K562 (cell line): ENCODE data around the gene ALKBH4. TPM values are rescaled to one million over a fixed set of nuclear protein-coding genes. Genes with fewer than 3 reads are reported as not detected.
A peak's percentile ranks its signal among the peaks of the same experiment; 100 is the strongest.

Source experiments
- ADNP ChIP-seq: fragments of 200-800 bp; sonication (Bioruptor generic); IDR thresholded peaks from 2 replicates; pipeline ENCODE4 v1.6.1; 2016; ENCODE audit warnings: missing genetic modification characterization, missing compliant biosample characterization
- ILF3 ChIP-seq: fragments of 450-650 bp; IDR thresholded peaks from 2 replicates; pipeline ENCODE4 v1.6.1; 2018; ENCODE audit warnings: antibody characterized with exemption, mild to moderate bottlenecking, moderate library complexity, borderline replicate concordance
- MTA3 ChIP-seq: fragments of 450-650 bp; formaldehyde crosslinking; IDR thresholded peaks from 2 replicates; pipeline ENCODE4 v1.6.1; 2017; ENCODE audit warnings: mild to moderate bottlenecking, borderline replicate concordance
- NBN ChIP-seq: fragments of 450-650 bp; IDR thresholded peaks from 2 replicates; pipeline ENCODE4 v1.6.1; 2016; ENCODE audit warnings: low read depth, mild to moderate bottlenecking
- NFIX ChIP-seq: fragments of 250-450 bp; sonication (Bioruptor Pico); IDR thresholded peaks from 2 replicates; pipeline ENCODE4 v1.4.0; 2020; ENCODE audit warnings: low read depth, mild to moderate bottlenecking, moderate library complexity
- RBM14 ChIP-seq: fragments of 200-400 bp; formaldehyde crosslinking; IDR thresholded peaks from 2 replicates; pipeline ENCODE4 v1.6.1; 2018; ENCODE audit warnings: low read depth, mild to moderate bottlenecking, low read length, moderate library complexity, borderline replicate concordance; ENCODE audit not compliant: insufficient read depth
- RCOR1 ChIP-seq, 2 experiments: IDR thresholded peaks; 2 replicates each; pipeline ENCODE4 v1.6.1; 2012; ENCODE audit warnings: low read depth in 2 of 2, low read length in 2 of 2, borderline replicate concordance in 1 of 2, improper control_type of control experiment in 1 of 2
- SAP30 ChIP-seq: fragments of 200-600 bp; sonication (generic); IDR thresholded peaks from 2 replicates; pipeline ENCODE4 v1.6.1; 2012; ENCODE audit warnings: borderline replicate concordance, low read depth, mild to moderate bottlenecking, moderate library complexity, low read length, control low read depth, inconsistent platforms; ENCODE audit not compliant: insufficient read depth, poor library complexity, severe bottlenecking
- SMAD3 ChIP-seq: fragments of 450-650 bp; formaldehyde crosslinking; conservative IDR thresholded peaks from 2 replicates; pipeline ENCODE4 v1.4.0; 2020; ENCODE audit warnings: mild to moderate bottlenecking
- SOX6 ChIP-seq: fragments of 450-650 bp; IDR thresholded peaks from 2 replicates; pipeline ENCODE4 v1.6.1; 2014; ENCODE audit warnings: mild to moderate bottlenecking
- TGIF2 ChIP-seq: sonication (generic); formaldehyde crosslinking; IDR thresholded peaks from 2 replicates; pipeline ENCODE4 v1.8.1; 2022; ENCODE audit warnings: mild to moderate bottlenecking, missing genetic modification reagents, moderate library complexity
- ZFPM2 ChIP-seq: fragments of 250-450 bp; sonication (Bioruptor Pico); IDR thresholded peaks from 2 replicates; pipeline ENCODE4 v1.5.1; 2022; ENCODE audit warnings: mild to moderate bottlenecking
- ZNF561 ChIP-seq: fragments of 450-650 bp; formaldehyde crosslinking; conservative IDR thresholded peaks from 2 replicates; pipeline ENCODE4 v1.4.0; 2020; ENCODE audit warnings: mild to moderate bottlenecking, moderate library complexity
- ZNF668 ChIP-seq: fragments of 250-450 bp; sonication (Bioruptor Pico); IDR thresholded peaks from 2 replicates; pipeline ENCODE4 v1.8.0; 2022; ENCODE audit warnings: mild to moderate bottlenecking, inconsistent platforms
- ZNF76 ChIP-seq: fragments of 250-450 bp; sonication (Bioruptor Pico); IDR thresholded peaks from 2 replicates; pipeline ENCODE4 v1.4.0; 2020; ENCODE audit warnings: mild to moderate bottlenecking, moderate library complexity, borderline replicate concordance
- polyA plus RNA-seq, 8 experiments: library from polyadenylated mRNA; depleted of rRNA in 4 of 8; stranded (reverse) in 5 of 8; unstranded in 3 of 8; fragments of >200 nt; fragmentation: Nextera tagmentation in 2 of 8; fragmentation: Illumina TruSeq in 1 of 8; extraction: Ambion mirVana in 2 of 8; extraction: Trizol in 1 of 8; gene quantifications; 2 replicates each; pipeline versions ENCODE4 v1.2.1 to v1.2.3, GENCODE V29; 2011 to 2014; ENCODE audit warnings: inconsistent platforms in 1 of 8, missing spikeins in 1 of 8
- total RNA-seq, 7 experiments: library from RNA; depleted of rRNA in 6 of 7; stranded (reverse); fragments of >200 nt in 6 of 7; fragmentation: Illumina TruSeq in 2 of 7; extraction: Trizol in 2 of 7; gene quantifications; 2 replicates each; pipeline versions ENCODE4 v1.2.1 to v1.2.3, GENCODE V29; 2011 to 2021; ENCODE audit warnings: low replicate concordance in 1 of 7
- TF ChIP-seq, protein P1 (sequence below): fragments of 250-450 bp; sonication (Bioruptor Pico); IDR thresholded peaks from 2 replicates; pipeline ENCODE4 v1.4.0; 2020; ENCODE audit warnings: mild to moderate bottlenecking, moderate library complexity
- TF ChIP-seq, protein P2 (sequence below): fragments of 200-800 bp; sonication (Bioruptor generic); IDR thresholded peaks from 2 replicates; pipeline ENCODE4 v1.6.1; 2017; ENCODE audit warnings: missing genetic modification characterization, missing compliant biosample characterization
- TF ChIP-seq, protein P3 (sequence below): sonication (generic); formaldehyde crosslinking; IDR thresholded peaks from 2 replicates; pipeline ENCODE4 v1.8.0; 2022; ENCODE audit warnings: missing genetic modification reagents, mild to moderate bottlenecking, moderate library complexity, borderline replicate concordance

ALKBH4 gene
- total and polyA plus RNA-seq, 9 of the 15 experiments (the other 6 are each of a cell fraction or from before 2014, with no cell fraction given): 4.6 to 21.4 (median 11.8) TPM

DNA sequence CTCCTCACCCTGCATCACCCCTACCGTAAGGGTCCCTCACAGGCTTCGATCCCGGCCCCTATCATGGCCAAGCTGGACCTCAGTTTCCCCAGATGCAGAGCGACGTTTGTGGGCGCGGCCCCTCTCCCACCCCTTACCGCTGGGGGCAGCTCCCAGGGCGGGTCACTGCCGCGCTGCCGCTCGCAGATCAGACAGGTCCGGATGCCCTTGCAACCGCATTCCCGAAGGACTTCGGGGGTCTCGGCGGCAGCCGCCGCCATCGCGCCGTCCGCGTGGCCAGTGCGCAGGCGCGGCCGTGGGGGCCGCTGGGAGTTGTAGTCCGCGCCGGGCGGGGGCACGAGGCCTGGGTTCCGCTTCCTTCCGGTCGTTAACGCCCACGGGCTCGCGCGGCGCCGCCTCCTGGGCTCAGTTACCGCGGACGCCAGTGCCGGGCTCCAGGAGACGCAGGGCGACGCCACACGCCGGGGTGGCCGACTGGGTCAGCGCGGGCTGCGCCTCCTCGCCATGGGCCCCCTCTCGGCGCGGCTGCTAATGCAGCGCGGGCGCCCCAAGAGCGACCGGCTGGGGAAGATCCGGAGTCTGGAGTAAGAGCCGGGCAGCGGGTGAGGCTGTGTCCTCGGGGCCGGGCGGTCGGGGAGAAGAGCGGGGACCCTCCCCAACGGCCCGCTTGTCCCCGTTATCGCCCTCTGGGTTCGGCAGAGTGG, at the start of gene ALKBH4, which contains the start of gene LRWD1 (continued):
- TF ChIP-seq, protein P1, sequence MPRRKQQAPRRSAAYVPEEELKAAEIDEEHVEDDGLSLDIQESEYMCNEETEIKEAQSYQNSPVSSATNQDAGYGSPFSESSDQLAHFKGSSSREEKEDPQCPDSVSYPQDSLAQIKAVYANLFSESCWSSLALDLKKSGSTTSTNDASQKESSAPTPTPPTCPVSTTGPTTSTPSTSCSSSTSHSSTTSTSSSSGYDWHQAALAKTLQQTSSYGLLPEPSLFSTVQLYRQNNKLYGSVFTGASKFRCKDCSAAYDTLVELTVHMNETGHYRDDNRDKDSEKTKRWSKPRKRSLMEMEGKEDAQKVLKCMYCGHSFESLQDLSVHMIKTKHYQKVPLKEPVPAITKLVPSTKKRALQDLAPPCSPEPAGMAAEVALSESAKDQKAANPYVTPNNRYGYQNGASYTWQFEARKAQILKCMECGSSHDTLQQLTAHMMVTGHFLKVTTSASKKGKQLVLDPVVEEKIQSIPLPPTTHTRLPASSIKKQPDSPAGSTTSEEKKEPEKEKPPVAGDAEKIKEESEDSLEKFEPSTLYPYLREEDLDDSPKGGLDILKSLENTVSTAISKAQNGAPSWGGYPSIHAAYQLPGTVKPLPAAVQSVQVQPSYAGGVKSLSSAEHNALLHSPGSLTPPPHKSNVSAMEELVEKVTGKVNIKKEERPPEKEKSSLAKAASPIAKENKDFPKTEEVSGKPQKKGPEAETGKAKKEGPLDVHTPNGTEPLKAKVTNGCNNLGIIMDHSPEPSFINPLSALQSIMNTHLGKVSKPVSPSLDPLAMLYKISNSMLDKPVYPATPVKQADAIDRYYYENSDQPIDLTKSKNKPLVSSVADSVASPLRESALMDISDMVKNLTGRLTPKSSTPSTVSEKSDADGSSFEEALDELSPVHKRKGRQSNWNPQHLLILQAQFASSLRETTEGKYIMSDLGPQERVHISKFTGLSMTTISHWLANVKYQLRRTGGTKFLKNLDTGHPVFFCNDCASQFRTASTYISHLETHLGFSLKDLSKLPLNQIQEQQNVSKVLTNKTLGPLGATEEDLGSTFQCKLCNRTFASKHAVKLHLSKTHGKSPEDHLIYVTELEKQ: no peak
- no peak for TF ChIP-seq TGIF2 (CRISPR knock-in tag)
- TF ChIP-seq, protein P2, sequence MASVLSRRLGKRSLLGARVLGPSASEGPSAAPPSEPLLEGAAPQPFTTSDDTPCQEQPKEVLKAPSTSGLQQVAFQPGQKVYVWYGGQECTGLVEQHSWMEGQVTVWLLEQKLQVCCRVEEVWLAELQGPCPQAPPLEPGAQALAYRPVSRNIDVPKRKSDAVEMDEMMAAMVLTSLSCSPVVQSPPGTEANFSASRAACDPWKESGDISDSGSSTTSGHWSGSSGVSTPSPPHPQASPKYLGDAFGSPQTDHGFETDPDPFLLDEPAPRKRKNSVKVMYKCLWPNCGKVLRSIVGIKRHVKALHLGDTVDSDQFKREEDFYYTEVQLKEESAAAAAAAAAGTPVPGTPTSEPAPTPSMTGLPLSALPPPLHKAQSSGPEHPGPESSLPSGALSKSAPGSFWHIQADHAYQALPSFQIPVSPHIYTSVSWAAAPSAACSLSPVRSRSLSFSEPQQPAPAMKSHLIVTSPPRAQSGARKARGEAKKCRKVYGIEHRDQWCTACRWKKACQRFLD (CRISPR knock-in tag): peak; percentile 91
- TF ChIP-seq ZNF668 (CRISPR knock-in tag): no peak
- 0 out of 2 replicates have a peak, but pooled peaks have one; percentile 36 for TF ChIP-seq RBM14
- TF ChIP-seq ZFPM2 (CRISPR knock-in tag): 0 out of 2 replicates have a peak, but pooled peaks have one; percentile 35
- TF ChIP-seq MTA3: peak; percentile 91
- TF ChIP-seq NFIX (CRISPR knock-in tag): no peak
- TF ChIP-seq RCOR1 (IDR thresholded peaks at IDR 0.05; ENCODE audit: borderline replicate concordance in 1 of 2, low read depth in 2 of 2, low read length in 2 of 2): no peak
- TF ChIP-seq SMAD3: no peak
- TF ChIP-seq, protein P3, sequence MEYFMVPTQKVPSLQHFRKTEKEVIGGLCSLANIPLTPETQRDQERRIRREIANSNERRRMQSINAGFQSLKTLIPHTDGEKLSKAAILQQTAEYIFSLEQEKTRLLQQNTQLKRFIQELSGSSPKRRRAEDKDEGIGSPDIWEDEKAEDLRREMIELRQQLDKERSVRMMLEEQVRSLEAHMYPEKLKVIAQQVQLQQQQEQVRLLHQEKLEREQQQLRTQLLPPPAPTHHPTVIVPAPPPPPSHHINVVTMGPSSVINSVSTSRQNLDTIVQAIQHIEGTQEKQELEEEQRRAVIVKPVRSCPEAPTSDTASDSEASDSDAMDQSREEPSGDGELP (CRISPR knock-in tag): peak; percentile 80
- no peak for TF ChIP-seq ZNF76 (CRISPR knock-in tag)
- TF ChIP-seq NBN: no peak
- TF ChIP-seq SAP30: peak; percentile 74
- TF ChIP-seq SOX6: peak; percentile 27; the same call in 1 of the 2 replicates
- no peak for TF ChIP-seq ILF3
- TF ChIP-seq ZNF561 (CRISPR knock-in tag): no peak
- no peak for TF ChIP-seq ADNP
